Posterior vena cava (tissue), 2 donors: ENCODE measurements around the gene MEF2A. TPM values are rescaled to one million over a fixed set of nuclear protein-coding genes. Genes with fewer than 3 reads are reported as not detected.
"Not testable (repeated sequence)": the region's sequence is repeated elsewhere in the genome, so short reads cannot be mapped to it uniquely, and the experiment has no call there.

Source experiments
- DNase-seq: peaks from one replicate; pipeline ENCODE4 v3.0.0-alpha.2; 2020; ENCODE audit warnings: low spot score
- intact Hi-C, 2 donors: fragments of 100-400 bp; cut with DNase I; formaldehyde crosslinking; loops; one replicate each; pipeline versions ENCODE4 v1.14.1 to v1.14.2; 2022 to 2023
- total RNA-seq, 2 donors: library from RNA; stranded (reverse); fragmentation: NEBNext Ultra II Directional; extraction: Animal tissue kit (Norgen Biotek cat#: 25700); gene quantifications; one replicate each; pipeline ENCODE4 v1.2.1, GENCODE V29; 2021
- donor health status: DM: yes; HTN: yes; CAD: no.
- donor health status: DM: yes; HTN: yes; CAD: no.

MEF2A gene
- total RNA-seq, 2 donors from 2014 or later: 90.6 to 121 TPM

GRCh38 chr15:99631255-99631654, 65.5 kb downstream of the MEF2A start:
- intact Hi-C loops: no loop called here
- no peak for DNase-seq

DNA sequence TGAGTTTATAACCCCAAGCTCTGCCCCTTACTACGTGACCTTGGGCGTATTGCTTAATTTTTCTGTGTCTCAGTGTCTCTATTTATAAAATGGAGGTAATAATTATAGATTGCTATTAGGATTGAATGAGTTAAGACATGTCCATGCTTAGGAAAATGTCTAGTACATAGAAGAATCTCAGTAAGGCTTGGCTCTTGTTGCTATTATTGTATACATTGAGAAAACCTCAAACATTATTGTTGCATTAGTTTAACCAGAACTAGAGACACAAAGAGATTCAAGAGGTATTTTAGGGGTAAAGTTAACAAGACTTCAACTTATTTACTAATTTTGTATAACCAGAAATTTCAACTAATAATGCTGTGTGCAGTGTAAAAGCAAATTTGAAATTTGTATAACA, 66.7 kb downstream of the MEF2A start:
- intact Hi-C loops: no loop called here
- no peak for DNase-seq

- no peak for DNase-seq
- intact Hi-C loops: no loop called here
These were observed 67.9 kb downstream of the MEF2A start for GRCh38 chr15:99633655-99634054.

GRCh38 chr15:99634576-99634975, 68.8 kb downstream of the MEF2A start:
- intact Hi-C loops: no loop called here
- DNase-seq: no peak

DNA sequence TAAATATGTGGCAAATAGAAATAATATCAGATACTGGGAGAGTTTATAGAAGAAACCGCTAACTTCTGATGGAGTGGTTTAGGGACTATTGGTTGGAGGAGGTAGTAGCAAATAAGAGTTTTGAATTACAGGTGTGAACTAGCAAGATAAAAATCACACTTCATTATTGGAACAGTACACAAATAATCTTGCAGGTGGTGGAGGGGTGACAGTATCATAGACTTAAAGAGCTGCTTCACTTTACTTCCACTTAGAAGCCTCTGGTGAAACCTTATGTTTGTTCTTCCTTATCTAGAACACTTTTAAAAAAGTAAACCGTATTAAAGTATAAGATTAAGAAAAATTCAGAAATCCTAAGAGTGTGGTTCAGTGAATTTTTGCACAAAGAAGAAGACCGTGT, 69.4 kb downstream of the MEF2A start:
- DNase-seq: no peak
- intact Hi-C loops: no loop called here

DNA sequence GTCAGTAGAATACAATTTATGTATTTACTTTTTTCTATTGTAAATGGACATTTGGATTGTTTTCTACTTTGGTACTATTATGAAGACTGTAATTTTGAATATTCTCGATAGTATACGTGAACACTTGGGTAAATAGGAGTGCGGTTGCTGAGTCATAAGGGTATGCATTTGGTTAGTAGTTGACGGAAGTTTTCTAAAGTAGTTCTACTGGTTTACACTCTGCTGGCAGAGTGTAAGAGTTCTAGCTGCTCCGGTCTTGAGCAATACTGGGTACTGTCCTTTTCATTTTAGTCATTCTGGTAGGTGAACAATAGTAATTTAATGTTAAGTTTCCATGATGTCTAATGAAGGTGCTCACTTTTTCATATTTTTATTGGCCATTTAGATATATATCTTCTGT, 70.0 kb downstream of the MEF2A start:
- intact Hi-C loops: no loop called here
- no peak for DNase-seq

DNA sequence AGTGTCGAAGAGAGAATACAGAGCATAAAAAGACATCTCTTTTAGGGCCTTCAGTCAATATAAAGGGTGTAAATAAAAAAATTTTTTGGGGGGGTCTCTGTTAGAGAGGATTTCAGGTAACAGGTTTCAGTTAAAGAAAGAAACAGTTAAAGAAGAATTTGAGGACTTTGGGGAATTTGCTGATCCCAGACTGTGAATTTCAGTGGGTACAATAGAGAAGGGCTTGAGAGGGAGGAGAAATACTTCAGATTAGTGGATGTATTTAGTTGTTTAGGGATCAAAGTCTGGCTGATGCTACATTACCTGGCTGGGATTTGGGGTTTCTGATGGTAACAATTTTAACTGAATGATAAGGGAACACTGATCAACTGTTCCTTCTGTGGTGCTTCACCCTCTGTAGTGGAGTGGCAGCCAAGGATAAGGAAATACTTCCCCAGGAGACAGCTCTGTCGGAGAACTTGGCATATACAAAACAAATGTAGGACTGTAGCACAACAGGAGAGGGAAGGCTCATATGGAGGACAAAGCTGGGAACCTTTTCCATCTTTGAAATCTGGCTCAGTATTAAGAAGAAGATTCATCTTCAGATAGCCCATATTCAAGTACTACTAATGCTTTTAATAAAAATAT, 79.2 kb downstream of the MEF2A start:
- intact Hi-C loops: no loop called here
- DNase-seq: no peak

GRCh38 chr15:99645543-99645935, 79.8 kb downstream of the MEF2A start:
- DNase-seq: no peak
- intact Hi-C loops: no loop called here

DNA sequence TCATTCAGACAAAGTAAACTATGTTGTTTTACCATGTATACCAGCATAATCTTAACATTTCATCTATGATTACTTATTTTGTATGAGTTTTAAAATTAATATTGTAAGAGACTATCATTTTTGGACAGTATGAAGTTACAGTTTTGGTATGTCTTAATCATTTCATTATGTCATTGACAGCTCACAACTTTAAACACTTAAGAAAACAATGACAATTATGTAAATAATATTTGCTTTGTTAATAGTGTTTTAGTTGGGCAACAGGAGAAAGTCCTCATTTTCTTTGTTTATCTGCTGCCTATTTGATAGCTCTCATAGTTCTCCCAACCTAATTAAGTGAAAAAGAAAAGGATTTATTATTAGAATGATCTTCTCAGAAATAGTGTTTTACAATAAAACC, 80.2 kb downstream of the MEF2A start:
- intact Hi-C loops: no loop called here
- DNase-seq: no peak

DNA sequence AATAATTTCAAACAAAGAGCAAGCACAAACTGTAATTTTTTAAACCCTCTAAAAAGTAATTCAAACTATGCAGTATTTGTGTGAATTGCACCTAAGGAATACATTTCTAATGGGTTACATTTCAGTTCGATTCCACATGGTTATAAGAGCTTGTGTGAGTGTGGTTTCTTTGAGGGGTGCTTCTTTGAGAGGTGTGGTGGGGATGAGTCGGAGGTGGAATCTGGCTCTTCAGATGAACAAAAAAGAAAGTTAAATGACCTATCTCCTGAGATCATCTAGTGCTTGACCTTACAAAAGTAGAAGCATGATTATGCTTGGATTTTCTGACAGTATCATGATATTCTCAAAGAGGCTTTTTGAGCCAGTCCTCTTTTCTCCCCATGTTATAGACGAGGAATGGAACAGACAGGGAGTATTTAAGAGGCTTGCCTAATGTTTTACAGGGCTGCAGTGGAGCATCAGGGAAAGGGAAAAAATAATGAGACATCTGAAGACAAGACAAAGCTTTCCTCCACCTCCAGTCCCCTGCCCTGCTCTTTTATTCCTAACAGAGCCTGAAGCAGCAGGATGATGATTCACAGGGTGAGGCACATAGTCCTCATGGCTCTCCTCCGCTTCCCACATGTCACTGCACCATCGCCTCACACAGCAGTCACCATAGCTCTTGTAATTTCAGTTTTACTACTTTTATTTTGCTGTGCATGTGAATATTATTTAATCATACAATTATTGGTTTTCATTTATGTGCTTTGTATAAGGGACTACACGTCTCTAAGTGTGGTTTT, 85.4 kb downstream of the MEF2A start:
- DNase-seq: no peak
- intact Hi-C loops: loop anchor here in 1 of 2 donors (10.0 kb wide), 1 partner anchor 246 kb away; no protein-coding TSS in a partner anchor

GRCh38 chr15:99656205-99656604, 90.4 kb downstream of the MEF2A start:
- no peak for DNase-seq
- intact Hi-C loops: loop anchor here in 1 of 2 donors (10.0 kb wide), 1 partner anchor 251 kb away; no protein-coding TSS in a partner anchor

- intact Hi-C loops: loop anchor here in 1 of 2 donors (10.0 kb wide), 1 partner anchor 253 kb away; no protein-coding TSS in a partner anchor
- no peak for DNase-seq
These were observed 92.2 kb downstream of the MEF2A start for GRCh38 chr15:99657996-99658395.

GRCh38 chr15:99662903-99663302, 97.1 kb downstream of the MEF2A start:
- no peak for DNase-seq
- intact Hi-C loops: no loop called here

GRCh38 chr15:99666073-99666472, 100.3 kb downstream of the MEF2A start:
- intact Hi-C loops: not testable (repeated sequence)

DNA sequence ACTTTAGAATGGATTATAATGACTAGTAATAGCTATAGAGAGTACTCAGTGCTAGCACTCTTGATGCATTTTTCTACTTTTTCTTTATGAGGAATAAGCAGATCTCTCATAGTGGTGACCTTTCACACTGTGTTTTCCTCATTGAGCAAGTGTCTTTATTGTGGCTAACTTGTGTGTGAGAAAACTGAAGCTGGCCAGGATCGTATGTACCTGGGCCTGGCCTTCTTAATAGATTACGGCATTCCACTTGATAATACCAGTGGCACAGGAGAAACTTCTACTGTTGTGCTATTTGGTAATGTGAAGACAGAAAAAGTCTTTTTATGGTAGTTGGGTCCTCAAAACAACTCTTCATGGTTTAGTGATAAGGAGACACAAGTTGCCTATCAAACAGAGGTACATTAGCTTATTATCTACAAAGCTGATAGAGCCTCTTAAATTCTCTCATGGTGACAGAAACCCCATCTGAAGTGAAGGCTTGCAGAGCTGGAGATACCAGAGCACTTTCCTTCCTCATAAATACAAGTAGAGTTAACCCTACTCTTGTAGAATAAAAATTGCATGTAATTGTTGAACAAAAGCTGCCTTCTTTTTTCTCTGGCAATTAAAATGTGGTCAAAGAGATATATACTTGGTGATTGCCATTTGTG, 102.9 kb downstream of the MEF2A start:
- DNase-seq: no peak
- intact Hi-C loops: no loop called here

More at GRCh38 chr15:99666073-99666472, 100.3 kb downstream of the MEF2A start:
- DNase-seq: not testable (repeated sequence)

DNA sequence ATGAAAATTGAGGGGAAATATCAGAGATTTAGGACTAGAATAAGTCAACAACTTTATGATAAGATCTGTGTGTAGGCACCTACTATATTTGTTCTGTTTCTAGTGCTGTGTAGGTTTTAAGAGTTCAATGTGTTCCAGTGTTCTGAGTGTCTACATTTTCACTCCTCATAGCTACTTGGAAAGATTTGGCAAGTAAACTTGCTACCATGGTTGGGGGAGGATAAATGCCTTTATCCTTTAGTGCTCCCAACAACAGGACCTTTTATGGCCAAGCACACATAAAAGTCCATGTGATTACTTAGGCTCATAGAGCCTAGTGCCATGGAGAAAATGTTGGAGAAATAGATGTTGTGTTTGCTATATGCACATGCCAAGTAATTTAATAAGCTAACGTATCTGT, 103.5 kb downstream of the MEF2A start:
- intact Hi-C loops: no loop called here
- DNase-seq: no peak

DNA sequence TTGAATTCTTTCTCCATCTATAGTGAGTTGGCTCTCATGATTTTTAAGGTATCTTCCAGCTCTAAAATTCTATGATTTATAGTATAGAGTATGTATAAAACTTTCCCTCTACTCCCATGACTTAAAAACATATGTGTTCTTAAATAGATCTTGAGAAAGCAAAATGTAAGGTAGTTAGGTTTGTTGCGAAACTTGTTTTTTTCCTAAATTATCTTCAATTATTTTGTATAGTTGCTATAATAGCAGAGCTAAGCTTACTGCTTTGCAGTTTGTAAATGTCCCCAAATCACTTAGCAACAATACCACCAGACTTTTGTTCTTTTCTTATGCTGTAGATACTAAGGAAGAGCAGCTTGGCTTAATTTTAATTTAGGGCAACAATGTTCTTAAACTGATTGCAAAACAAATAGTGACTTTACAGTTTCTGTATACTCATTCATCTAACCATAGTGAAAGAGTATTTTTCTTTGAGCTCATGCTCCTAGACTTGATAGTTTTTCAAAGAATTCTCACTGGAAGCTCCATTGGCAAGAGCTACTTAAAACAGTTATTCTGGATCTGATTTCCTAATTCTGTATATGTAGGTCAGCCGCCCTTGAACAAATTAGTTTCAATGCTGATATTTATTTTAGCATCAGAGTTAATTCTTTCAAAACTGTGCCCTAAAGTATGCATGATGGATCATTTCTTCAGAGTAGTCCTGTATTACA, 106.3 kb downstream of the MEF2A start:
- DNase-seq: no peak
- intact Hi-C loops: no loop called here

DNA sequence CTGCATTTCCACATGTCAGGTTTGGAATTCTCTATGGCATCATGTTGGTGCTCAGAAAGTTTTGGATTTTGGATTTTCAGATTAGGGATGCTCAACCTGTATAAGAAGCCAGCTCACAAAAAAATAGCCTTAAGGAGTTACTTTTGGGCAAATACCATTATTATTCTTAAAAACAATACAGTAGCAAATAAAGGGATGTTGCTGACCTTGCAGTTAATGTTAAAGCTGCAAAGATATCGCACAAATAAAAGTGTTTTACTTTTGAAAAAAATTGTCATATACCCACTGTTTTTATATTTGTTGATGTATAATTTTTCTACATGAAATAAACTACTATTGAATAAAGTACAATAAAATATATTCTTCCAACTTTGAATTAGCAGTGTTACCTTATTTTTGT, 107.3 kb downstream of the MEF2A start:
- intact Hi-C loops: no loop called here
- DNase-seq: no peak

GRCh38 chr15:99674279-99674678, 108.5 kb downstream of the MEF2A start:
- DNase-seq: no peak
- intact Hi-C loops: no loop called here
